HL-60/S4 treated with retinoic acid at 250 ng/mL for 4 days and 3 days (cell line): ENCODE data around the gene PRDM11.

Source experiments
- in situ Hi-C: fragments of 300-500 bp; cut with MboI; formaldehyde crosslinking; loops from 2 replicates; pipeline ENCODE4 v1.7.0; 2022; ENCODE audit warnings: low sequenced_read_pairs

The PRDM11 gene

DNA sequence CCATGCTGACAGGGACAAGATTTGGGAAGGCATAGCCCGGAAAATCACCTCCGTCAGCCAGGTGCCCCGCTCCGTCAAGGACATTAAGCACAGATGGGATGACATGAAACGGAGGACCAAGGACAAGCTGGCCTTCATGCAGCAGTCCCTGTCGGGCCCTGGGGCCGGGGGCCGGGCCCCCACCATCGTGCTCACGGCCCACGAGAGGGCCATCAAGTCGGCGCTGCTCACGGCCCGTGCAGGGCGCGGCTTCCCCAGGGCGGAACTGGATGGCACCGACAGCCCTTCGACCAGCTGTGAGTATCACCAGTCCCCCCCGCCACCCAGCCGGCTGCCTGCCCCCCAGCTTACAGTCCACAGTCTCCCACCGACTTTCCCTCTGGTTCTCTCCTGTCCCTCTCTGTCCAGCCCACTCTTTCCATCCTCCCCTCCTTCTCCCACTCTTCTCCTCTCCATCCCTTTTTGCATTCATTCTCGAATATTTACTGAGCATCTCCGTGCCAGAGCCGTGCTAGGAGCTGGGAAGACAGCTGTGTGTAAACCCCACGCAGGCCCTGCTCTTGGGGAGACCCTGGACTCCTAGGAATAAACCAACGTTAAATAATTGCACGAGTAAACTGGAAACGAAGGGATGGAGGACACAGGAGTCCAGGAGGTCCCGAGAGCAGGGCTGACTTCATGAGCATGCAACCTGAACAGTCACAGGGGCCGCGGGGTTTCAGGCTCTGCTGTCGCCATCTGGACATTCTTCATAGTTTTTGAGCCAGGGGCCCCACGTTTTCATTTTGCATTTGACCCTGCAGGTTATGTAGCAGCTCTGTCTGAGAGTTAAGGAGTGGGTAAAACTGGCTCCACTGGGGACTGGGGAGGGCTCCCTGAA is 62.8 kb downstream of the PRDM11 start:
- in situ Hi-C loops: no loop called here

GRCh38 chr11:45209891-45210699 is 63.7 kb downstream of the PRDM11 start:
- in situ Hi-C loops: no loop called here

DNA sequence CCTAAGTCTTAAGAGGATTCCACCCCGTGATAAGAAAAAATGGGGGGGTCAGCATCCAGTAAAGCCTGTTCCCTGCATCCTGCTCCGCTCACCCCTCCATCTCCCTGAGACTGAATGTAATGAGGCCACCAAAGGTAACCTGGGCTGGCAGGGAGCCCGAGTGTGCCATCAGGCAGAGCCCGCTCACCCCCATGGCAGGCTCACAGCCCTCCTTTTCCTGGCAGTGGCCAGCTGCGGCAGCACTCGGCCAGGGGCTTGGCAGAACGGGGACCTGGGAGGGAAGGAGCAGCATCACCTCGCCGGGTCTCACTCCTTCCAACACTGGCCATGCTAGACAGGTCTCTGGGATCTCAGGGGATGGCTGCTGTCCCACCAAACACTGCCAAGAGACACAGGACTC is 64.4 kb downstream of the PRDM11 start:
- in situ Hi-C loops: no loop called here

DNA sequence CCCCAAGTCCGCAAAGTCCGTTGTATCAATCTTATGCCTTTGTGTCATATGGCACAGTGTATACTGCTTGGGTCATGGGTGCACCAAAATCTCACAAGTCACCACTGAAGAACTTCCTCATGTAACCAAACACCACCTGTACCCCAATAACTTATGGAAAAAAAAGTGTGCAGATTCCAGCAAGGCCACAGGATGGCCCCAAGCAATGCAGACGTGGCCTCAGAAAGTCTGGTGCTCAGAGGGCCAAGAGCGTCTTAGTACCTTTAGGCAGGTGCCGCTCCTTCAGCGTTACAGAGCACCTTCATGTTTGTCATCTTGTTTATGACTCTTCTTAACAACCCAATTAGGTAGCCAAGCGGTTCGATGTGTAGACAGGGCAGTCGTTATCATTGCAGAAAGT is 65.3 kb downstream of the PRDM11 start:
- in situ Hi-C loops: no loop called here

DNA sequence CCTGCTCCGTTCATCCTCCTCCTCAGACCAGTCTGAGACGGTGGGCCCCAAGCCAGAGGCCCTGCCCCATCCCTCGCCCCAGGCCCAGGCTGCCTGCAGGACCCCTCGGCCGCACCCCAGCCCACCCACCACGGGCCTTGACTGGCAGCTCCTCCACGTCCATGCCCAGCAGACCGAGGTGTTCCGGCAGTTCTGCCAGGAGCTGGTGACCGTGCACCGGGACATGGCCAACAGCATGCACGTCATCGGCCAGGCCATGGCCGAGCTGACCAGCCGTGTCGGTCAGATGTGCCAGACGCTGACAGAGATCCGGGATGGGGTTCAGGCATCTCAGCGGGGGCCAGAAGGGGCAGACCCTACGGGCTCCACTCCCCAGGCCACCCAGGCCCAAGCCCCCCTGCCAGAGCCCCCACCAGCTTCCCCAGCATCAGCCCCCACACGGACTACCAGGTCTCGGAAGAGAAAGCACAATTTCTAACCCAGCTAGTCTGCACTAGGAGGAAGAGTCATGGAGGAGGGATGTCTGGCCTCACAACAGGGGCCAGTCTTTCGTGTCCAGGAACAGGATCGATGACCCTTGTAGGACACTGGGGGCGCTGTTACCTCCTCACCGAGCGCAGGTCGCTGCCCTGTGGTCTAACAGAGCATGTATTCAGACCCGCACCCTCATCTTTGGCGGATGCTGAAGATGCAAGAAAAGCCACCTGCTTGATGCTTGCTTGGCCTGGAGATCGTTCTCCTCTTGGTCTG is 66.3 kb downstream of the PRDM11 start:
- in situ Hi-C loops: no loop called here

GRCh38 chr11:45213316-45213665 is 66.9 kb downstream of the PRDM11 start:
- in situ Hi-C loops: no loop called here

- in situ Hi-C loops: no loop called here
These were observed 67.3 kb downstream of the PRDM11 start for GRCh38 chr11:45213717-45214116.

DNA sequence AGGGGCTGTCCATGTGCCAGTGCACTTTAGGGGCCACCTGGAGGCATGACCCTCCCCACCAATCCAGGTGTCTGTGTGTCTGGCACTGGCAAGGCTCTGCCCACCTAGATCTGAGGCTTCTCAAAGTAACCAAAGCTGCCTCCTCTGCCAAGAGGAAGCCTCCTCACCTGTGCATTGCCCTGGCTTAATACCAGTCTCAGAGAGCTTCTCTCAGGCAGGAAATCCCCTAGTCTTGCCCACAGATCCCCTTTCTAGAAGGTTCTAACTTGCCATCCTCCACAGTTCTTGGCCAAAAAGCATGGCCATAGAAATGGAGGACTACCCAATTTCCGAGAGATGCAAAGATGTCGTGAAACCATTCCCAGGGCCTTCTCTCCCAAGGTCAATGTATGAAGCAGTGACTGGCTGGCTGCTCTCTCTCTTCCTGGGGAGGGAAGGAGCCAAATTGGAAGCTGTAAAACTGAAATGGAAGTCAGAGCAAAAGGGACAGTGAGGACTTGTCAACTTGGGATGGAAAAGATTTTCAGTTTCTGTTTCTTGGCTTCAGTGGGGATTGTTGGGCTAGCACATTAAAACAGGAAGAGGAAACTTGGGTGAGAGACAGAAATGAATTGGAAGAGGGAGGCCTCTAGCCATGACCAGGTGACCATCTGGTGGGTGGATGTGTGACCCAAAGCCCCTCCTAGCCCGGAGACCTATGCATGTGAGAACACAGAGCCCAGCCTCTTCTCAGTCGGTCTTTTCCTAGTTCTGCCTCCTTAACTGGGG is 68.8 kb downstream of the PRDM11 start:
- in situ Hi-C loops: no loop called here

GRCh38 chr11:45216031-45216430 is 69.6 kb downstream of the PRDM11 start:
- in situ Hi-C loops: no loop called here

DNA sequence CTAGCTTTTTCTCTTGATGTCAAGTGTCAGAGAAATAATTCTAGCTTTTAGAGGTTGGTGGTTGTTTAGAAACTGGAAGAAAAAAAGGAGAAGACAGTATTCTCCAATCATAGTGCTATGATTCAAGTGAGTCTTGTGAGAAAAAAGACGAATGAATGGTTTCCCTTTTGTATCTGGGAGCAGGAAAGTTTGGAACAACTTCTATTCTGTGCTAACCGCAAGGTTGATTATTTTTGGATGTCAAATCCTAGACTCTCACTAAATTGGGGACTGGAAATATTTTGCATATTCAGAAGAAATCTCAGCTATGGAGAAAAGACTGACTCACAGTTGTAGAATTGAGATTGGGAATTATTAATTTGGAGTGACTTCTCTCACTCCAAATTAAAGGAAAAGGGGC is 70.5 kb downstream of the PRDM11 start:
- in situ Hi-C loops: no loop called here

DNA sequence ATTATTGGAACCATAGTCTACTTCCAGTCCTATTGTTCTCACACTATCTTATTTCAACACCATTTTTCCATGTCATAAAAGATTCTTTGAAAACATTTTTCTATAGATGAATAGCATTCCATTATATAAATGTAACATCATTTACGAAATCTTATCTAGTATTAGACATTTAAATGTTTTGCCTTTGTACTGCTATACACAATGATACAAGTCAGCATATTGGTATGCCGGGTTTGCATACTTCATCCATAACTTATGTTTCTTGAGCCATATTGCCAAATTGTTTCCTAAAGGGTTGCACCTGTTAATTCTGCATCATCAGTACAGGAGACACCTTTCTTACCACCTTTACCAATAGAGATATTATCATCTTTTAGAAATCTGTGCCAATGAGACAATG is 71.6 kb downstream of the PRDM11 start:
- in situ Hi-C loops: no loop called here

DNA sequence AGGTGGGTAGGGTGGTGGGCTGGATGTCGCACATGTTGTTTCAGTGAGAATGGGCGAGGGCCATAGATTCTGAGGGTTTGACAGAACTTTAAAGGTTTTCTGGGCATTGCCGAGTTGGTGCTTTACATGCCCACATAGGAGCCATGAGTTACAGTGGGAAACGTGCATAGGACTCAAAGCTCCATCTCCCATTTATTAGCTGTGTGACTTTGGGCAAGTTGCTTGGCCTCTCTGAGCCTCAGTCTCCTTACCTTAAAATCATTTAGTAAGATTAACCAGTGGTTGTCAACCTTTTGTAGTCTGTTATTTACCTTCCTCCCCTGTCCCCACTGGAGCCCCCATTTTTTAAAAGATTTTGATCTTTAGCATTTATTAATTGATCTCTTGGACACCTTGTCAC is 72.3 kb downstream of the PRDM11 start:
- in situ Hi-C loops: no loop called here

- in situ Hi-C loops: no loop called here
These were observed 73.0 kb downstream of the PRDM11 start for GRCh38 chr11:45219411-45219810.

DNA sequence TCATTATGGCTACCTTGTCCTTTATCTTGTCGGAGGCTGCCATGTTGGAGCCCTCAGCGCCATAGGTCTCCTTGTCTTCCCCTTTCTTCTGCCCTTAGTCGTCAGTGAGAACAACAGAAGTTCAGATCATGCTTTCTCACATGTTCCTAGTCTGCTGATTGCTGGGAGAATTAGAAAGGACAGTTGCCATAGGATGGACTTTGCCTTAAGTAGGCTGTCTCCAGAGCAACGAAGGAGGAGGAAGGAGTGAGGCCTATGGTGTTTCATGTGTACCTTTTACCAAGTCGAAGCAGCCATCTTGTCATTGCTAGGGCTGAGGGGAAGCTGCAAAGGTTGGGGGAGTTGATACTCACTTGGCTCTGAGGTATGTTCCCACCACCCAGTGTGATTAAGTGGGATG is 77.1 kb downstream of the PRDM11 start:
- in situ Hi-C loops: no loop called here

DNA sequence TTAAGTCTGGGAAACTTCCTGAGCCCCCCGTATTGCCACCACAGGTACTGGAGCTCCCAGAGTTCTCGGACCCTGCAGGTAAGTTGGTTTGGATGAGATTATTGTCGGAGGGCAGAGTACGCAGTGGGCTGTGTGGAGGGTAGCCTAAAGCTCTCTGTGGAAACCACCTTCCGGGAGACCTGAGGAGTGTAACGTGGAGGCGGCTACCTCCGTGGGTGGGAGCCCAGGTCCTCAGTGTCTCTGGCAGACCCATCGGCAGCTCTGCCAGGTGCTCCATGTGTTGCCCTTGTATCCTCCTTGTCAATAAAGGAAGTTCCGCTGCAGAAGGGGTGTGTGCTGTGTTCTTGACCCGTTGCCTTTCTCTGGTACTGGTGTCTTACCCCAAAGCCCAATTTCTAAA is 78.3 kb downstream of the PRDM11 start:
- in situ Hi-C loops: no loop called here

- in situ Hi-C loops: no loop called here
These were observed 78.8 kb downstream of the PRDM11 start for GRCh38 chr11:45225277-45225676.

GRCh38 chr11:45225961-45226871 is 79.8 kb downstream of the PRDM11 start:
- in situ Hi-C loops: no loop called here

- in situ Hi-C loops: no loop called here
These were observed 80.5 kb downstream of the PRDM11 start for GRCh38 chr11:45226901-45227300.

- in situ Hi-C loops: no loop called here
These were observed 81.4 kb downstream of the PRDM11 start for GRCh38 chr11:45227836-45228235.
